CD4-positive, alpha-beta T cell treated with Interleukin-10 for 1 hour (primary cell): ENCODE measurements around the gene ISYNA1.

Experiments used
- DNase-seq: peaks from one replicate; pipeline ENCODE4 v3.0.0-alpha.2; 2020

ISYNA1 gene

DNA sequence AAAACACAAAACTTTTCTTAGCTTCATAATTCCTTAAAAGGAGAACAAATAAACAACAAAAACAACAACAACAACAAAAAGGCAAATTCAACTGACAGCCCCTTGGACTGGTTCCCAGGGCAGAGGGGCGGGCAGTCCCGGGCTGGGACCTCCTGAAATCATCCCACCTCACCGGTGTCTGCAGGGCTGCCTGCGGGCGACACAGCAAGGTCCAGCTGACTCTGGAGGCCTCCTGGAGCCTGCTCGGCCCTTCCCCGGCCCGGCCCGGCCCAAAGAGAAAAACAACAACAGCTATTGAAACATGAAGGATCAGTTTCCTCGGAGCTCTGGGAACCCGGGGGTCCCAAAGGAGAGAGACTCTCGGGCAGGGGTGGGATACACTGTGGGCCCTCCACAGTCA, 5.0 kb upstream of the ISYNA1 start:
- no peak for DNase-seq

- peak; percentile 73 for DNase-seq
Observed at GRCh38 chr19:18441804-18442788, 4.2 kb upstream of the ISYNA1 start.

GRCh38 chr19:18440936-18441803, 3.2 kb upstream of the ISYNA1 start:
- no peak for DNase-seq

DNA sequence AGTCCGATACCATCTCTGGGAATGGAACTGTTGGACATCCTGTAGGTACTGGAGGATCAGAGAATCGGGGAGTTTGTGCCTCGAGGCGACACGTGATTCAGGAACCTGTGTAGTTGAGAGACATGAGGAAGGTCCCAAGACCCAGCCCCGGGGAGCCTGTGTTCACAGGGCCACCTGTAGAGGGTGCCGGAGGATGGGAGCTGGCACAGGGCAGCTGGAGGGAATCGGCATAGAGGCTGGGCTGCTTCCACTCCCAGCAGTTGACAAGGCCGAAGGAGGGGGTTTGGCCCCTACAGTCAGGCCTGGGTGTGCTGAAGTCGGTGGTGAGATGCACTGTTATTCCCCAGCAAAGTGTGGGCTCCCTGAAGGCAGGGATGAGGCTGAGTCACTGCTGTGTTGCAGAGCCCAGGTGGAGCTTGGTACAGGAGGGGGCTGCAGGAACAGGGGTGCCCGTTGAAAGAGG, 2.5 kb upstream of the ISYNA1 start:
- peak; percentile 49 for DNase-seq

GRCh38 chr19:18439910-18440237, 1.9 kb upstream of the ISYNA1 start:
- DNase-seq: no peak

GRCh38 chr19:18439025-18439909, 1.3 kb upstream of the ISYNA1 start:
- no peak for DNase-seq

GRCh38 chr19:18438331-18439024, 545 bp upstream of the ISYNA1 start:
- DNase-seq: no peak

DNA sequence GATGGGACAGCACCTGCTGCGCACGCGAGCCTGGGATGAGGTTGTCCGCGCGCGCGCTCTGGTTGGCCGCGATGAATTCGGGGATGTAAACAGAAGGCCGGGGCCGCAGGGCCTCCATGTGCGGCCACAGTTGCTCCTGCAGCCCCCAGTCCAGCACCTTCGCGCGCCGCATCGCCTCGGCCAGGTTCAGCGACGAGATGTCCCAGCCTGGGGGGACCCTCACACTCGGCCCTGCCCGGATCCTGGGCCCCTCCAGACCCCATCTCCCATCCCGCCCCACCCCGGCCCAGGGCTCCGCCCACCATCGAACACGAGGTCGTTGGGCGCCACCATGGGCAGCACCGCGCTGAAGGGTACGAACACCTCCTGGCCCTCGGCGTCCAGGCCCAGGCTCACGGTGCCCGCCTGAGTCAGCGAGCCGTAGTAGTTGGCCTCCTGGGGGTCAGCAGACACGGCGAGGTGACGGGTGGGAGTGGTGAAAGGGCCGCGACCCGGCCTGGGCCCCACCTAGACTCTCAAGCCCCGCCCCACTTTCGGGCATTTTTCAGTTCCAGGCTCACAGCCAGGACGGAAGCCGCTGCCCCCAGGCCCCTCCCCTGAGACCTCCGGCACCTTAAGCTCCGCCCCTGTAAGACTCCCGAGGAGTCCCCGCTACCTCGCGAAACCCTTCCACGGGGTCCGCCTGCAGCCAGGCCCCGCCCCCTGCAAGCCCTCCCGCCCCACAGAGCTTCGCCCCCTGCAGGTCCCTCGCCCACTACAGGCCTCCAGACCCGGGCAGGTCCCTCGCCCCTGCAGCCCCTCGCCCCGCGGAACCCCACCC, 1.1 kb downstream of the ISYNA1 start:
- DNase-seq: peak; percentile 88

DNA sequence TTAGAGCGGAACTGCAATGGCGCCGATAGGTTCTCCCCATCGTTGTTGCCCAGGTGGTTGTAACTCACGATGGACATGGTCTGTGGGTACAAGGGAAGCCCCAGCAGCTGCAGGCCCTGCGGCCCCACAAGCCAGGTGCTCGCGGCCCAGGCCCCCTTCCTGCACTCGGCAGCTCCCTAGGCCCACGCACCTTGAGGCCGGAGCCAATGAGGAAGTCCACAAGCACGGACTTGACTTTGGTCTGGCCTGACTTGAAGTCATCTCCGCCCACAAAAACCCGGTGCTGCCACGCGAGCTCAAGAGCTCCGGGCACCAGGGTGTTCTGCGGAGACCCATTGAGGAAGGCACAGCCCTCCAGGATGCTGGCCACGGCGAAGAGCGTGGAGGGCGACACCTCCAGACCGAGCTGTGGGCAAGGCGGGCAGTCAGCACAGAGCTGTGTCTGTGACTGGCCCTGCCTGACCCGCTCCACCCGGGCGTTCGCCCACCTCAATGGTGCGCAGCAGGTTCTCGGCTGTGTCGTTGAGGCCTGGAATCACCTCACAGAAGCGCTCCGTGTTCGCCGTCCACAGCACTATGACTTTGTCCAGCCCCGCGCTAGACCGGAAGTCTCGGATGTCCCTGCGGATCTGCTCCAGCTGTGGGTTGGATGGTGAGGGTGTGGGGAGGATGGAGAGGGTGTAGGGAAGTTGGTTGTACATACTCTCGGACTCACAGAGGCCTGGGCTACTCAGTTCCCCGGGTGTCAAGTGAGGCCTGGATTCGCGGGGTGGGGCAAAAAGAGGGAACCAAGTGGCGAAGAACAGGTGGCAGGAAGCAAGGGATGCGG, 1.9 kb downstream of the ISYNA1 start:
- DNase-seq: no peak

GRCh38 chr19:18435178-18435841, 2.6 kb downstream of the ISYNA1 start:
- no peak for DNase-seq

DNA sequence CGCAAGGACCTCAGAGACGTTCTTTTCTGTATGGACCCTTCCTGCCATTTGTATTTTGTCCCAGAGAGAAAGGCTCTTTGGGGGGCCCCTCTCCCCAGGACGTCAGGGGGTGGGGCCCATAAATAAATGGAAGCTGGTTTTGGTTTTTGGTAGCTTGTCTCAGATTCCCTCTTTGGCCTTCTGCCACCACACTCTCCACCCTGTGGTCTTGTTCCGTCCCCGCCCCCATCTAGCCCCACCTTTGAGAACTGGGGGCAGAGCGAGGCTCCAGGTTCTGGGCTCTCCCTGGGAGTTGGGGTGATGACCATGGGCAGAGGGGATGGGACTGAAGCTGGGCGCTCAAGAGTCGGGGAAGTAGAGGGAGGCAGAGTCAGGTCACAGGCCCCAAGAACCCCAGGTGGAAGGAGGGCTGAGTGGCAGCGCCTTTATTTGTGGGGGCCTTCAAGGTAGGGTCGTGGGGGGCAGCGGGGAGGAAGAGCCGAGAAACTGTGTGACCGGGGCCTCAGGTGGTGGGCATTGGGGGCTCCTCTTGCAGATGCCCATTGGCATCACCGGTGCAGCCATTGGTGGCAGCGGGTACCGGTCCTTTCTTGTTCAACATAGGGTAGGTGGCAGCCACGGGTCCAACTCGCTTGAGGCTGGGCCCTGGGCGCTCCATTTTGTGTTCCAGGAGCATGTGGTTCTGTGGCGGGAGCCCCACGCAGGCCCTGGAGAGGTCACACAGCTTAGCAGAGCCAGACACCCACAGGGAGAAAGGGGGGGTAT, 3.3 kb downstream of the ISYNA1 start:
- no peak for DNase-seq

DNA sequence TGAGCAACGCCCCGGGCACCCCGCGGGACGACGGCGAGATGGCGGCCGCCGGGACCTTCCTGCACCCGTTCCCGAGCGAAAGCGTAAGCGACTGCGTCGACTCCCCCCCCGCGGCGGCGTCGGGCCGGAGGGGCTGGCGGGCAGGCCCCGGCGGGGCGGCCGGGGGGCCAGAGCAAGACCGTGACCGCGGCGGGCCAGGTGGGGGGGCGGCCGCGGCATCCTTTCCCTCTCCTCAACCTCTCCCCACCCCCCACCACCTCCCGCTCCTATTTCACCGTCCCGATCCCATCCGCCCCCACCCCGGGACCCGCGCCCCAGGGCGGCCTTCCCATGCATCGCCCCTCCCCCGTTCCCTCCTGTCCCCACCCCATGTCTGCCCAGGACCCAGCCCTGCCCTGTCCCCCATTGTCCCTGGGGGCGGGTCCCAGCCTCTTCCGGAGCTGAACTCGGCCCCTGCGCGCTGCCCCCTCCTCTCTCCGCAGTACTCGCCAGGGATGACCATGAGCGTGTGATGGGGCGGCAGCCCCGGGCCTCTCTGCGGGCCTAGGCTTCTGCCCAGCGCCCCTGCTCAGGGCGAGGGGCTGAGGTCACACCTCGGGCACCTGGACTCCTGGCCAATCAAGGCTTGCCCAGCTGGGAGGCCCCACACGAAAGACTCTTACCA, 4.1 kb downstream of the ISYNA1 start:
- no peak for DNase-seq

GRCh38 chr19:18433015-18433691, 4.8 kb downstream of the ISYNA1 start:
- DNase-seq: no peak

GRCh38 chr19:18432275-18433014, 5.5 kb downstream of the ISYNA1 start:
- DNase-seq: no peak

GRCh38 chr19:18431351-18432197, 6.4 kb downstream of the ISYNA1 start:
- no peak for DNase-seq
